K562 (cell line): ENCODE results near the gene ADAM15. TPM values are rescaled to one million over a fixed set of nuclear protein-coding genes. Genes with fewer than 3 reads are reported as not detected.

Source experiments
- BRF2 ChIP-seq: IDR thresholded peaks from 3 replicates; pipeline ENCODE4 v1.6.1; 2011; ENCODE audit warnings: borderline replicate concordance, mild to moderate bottlenecking; ENCODE audit not compliant: insufficient read length, insufficient read depth
- DACH1 ChIP-seq: fragments of 450-650 bp; IDR thresholded peaks from 2 replicates; pipeline ENCODE4 v1.6.1; 2018; ENCODE audit not compliant: partially characterized antibody
- ETV1 ChIP-seq: fragments of 450-650 bp; conservative IDR thresholded peaks from 2 replicates; pipeline ENCODE4 v1.6.1; 2016; ENCODE audit warnings: missing genetic modification characterization, control low read depth, low read depth, missing compliant biosample characterization
- FOSL1 ChIP-seq: fragments of 200-800 bp; sonication (Bioruptor generic); conservative IDR thresholded peaks from 2 replicates; pipeline ENCODE4 v1.6.1; 2016; ENCODE audit warnings: missing genetic modification characterization, missing compliant biosample characterization
- HMBOX1 ChIP-seq: sonication (generic); IDR thresholded peaks from 2 replicates; pipeline ENCODE4 v1.6.1; 2016
- HNRNPLL ChIP-seq: fragments of 200-400 bp; formaldehyde crosslinking; IDR thresholded peaks from 2 replicates; pipeline ENCODE4 v1.6.1; 2017; ENCODE audit warnings: low read length, low read depth, mild to moderate bottlenecking; ENCODE audit not compliant: poor library complexity, severe bottlenecking
- MED1 ChIP-seq: sonication (generic); formaldehyde crosslinking; IDR thresholded peaks from 2 replicates; pipeline ENCODE4 v1.8.1; 2023; ENCODE audit warnings: missing genetic modification reagents, borderline replicate concordance
- NFE2L1 ChIP-seq: fragments of 450-650 bp; IDR thresholded peaks from 2 replicates; pipeline ENCODE4 v1.6.1; 2016; ENCODE audit warnings: missing genetic modification characterization, low read depth, mild to moderate bottlenecking, missing compliant biosample characterization, moderate library complexity, borderline replicate concordance
- NR1H2 ChIP-seq: sonication (generic); formaldehyde crosslinking; IDR thresholded peaks from 2 replicates; pipeline ENCODE4 v1.4.0; 2020; ENCODE audit warnings: mild to moderate bottlenecking, missing genetic modification reagents
- OTX1 ChIP-seq: fragments of 450-650 bp; formaldehyde crosslinking; IDR thresholded peaks from 2 replicates; pipeline ENCODE4 v1.4.0; 2022; ENCODE audit warnings: mild to moderate bottlenecking
- POU5F1 ChIP-seq: fragments of 150-350 bp; IDR thresholded peaks from 2 replicates; pipeline ENCODE4 v1.6.1; 2014; ENCODE audit warnings: borderline replicate concordance, low read length, low read depth, mild to moderate bottlenecking; ENCODE audit not compliant: partially characterized antibody
- SREBF1 ChIP-seq: fragments of 150-350 bp; IDR thresholded peaks from 2 replicates; pipeline ENCODE4 v1.6.1; 2014; ENCODE audit warnings: antibody characterized with exemption, low read depth, low read length, borderline replicate concordance
- TRIM24 ChIP-seq, 2 experiments: fragments of 450-650 bp; IDR thresholded peaks; 2 replicates each; pipeline ENCODE4 v1.6.1; 2016
- XRCC3 ChIP-seq: fragments of 450-650 bp; IDR thresholded peaks from 2 replicates; pipeline ENCODE4 v1.6.1; 2017; ENCODE audit warnings: mild to moderate bottlenecking, moderate library complexity
- ZKSCAN8 ChIP-seq: fragments of 200-800 bp; sonication (Bioruptor generic); IDR thresholded peaks from 2 replicates; pipeline ENCODE4 v1.6.1; 2016; ENCODE audit warnings: missing genetic modification characterization, missing compliant biosample characterization
- ZNF24 ChIP-seq: fragments of 450-650 bp; IDR thresholded peaks from 2 replicates; pipeline ENCODE4 v1.6.1; 2016
- ZNF384 ChIP-seq: IDR thresholded peaks from 2 replicates; pipeline ENCODE4 v1.6.1; 2012; ENCODE audit warnings: low read depth, low read length, improper control_type of control experiment
- ZNF77 ChIP-seq: fragments of 250-450 bp; sonication (Bioruptor Pico); IDR thresholded peaks from 2 replicates; pipeline ENCODE4 v1.5.0; 2020
- polyA plus RNA-seq, 8 experiments: library from polyadenylated mRNA; depleted of rRNA in 4 of 8; stranded (reverse) in 5 of 8; unstranded in 3 of 8; fragments of >200 nt; fragmentation: Nextera tagmentation in 2 of 8; fragmentation: Illumina TruSeq in 1 of 8; extraction: Ambion mirVana in 2 of 8; extraction: Trizol in 1 of 8; gene quantifications; 2 replicates each; pipeline versions ENCODE4 v1.2.1 to v1.2.3, GENCODE V29; 2011 to 2014; ENCODE audit warnings: inconsistent platforms in 1 of 8, missing spikeins in 1 of 8
- total RNA-seq, 7 experiments: library from RNA; depleted of rRNA in 6 of 7; stranded (reverse); fragments of >200 nt in 6 of 7; fragmentation: Illumina TruSeq in 2 of 7; extraction: Trizol in 2 of 7; gene quantifications; 2 replicates each; pipeline versions ENCODE4 v1.2.1 to v1.2.3, GENCODE V29; 2011 to 2021; ENCODE audit warnings: low replicate concordance in 1 of 7
- TF ChIP-seq, protein P1 (sequence below): fragments of 250-450 bp; sonication (Bioruptor Pico); IDR thresholded peaks from 2 replicates; pipeline ENCODE4 v1.4.0; 2020; ENCODE audit warnings: borderline replicate concordance
- TF ChIP-seq, protein P2 (sequence below), 3 experiments: IDR thresholded peaks in 2 of 3; conservative IDR thresholded peaks in 1 of 3; 2 replicates each; pipeline ENCODE4 v1.5.1; 2011 to 2012; ENCODE audit warnings: low read length in 3 of 3, mild to moderate bottlenecking in 3 of 3, control low read depth in 2 of 3, improper control_type of control experiment in 1 of 3, inconsistent platforms in 1 of 3, low read depth in 1 of 3, mixed read lengths in 1 of 3, moderate library complexity in 1 of 3; ENCODE audit not compliant: insufficient read depth in 2 of 3

The ADAM15 gene
- total and polyA plus RNA-seq, 9 of the 15 experiments (the other 6 are each of a cell fraction or from before 2014, with no cell fraction given), result 0.69 to 72.3 (median 32.8) TPM

DNA sequence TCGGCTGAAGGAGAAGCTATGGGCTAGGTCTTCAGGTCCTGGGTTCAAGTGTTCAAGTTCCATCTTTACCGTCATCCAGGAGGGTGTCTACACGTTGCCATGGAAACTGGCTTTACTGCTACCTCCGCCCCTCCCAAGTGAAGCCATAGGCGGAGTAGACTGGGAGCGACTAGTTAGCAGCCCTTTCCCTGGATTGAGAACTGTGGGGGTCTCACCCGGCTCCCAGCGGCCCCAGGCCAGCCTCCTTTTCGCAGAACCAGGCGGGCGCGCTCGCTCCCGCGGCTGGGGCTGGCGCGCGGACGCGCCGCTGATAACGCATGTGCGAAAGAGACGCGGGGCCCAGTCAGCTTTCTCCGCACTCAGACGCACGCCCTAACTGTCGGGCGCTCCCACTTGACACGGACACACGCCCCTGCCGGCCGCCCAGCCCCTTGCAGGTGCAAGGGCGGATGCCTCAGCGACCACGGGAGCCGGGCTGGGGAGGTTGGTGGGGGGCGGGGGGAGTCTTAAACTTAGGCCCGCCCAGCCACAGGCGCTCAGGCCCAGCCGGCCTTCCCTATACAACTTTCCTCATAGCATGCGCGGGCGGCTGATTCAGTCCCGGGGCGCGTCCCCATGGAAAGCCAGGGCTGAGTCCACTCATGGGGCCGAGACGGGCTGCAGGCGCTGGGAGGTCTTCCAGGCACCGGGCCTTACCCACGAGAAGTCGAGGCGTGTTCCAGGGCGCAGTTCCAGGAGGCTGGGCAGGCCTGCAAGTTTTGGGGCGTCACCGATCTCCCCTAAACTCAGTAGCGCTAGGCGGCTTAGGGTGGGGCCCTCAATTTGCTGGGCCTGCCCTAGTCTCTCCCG lies 19.8 kb downstream of the ADAM15 start (continued):
- TF ChIP-seq ETV1 (tag) (no peak), HMBOX1 (0 out of 2 replicates have a peak, but pooled peaks have one; percentile 14), ZNF77 (no peak), FOSL1 (0 out of 2 replicates have a peak, but pooled peaks have one; percentile 21), ZKSCAN8 (CRISPR knock-in tag) (no peak), BRF2 (no peak), ZNF384 (no peak), SREBF1 (no peak), OTX1 (CRISPR knock-in tag) (no peak), NFE2L1 (tag) (no peak), TRIM24 (IDR thresholded peaks at IDR 0.05) (no peak), NR1H2 (CRISPR knock-in tag) (no peak), ZNF24 (no peak), DACH1 (no peak), XRCC3 (no peak), POU5F1 (no peak), HNRNPLL (peak; percentile 95), MED1 (no peak)
- TF ChIP-seq, protein P1, sequence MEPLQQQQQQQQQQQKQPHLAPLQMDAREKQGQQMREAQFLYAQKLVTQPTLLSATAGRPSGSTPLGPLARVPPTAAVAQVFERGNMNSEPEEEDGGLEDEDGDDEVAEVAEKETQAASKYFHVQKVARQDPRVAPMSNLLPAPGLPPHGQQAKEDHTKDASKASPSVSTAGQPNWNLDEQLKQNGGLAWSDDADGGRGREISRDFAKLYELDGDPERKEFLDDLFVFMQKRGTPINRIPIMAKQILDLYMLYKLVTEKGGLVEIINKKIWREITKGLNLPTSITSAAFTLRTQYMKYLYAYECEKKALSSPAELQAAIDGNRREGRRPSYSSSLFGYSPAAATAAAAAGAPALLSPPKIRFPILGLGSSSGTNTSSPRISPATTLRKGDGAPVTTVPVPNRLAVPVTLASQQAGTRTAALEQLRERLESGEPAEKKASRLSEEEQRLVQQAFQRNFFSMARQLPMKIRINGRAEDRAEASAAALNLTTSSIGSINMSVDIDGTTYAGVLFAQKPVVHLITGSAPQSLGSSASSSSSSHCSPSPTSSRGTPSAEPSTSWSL, result no peak
- TF ChIP-seq, protein P2, sequence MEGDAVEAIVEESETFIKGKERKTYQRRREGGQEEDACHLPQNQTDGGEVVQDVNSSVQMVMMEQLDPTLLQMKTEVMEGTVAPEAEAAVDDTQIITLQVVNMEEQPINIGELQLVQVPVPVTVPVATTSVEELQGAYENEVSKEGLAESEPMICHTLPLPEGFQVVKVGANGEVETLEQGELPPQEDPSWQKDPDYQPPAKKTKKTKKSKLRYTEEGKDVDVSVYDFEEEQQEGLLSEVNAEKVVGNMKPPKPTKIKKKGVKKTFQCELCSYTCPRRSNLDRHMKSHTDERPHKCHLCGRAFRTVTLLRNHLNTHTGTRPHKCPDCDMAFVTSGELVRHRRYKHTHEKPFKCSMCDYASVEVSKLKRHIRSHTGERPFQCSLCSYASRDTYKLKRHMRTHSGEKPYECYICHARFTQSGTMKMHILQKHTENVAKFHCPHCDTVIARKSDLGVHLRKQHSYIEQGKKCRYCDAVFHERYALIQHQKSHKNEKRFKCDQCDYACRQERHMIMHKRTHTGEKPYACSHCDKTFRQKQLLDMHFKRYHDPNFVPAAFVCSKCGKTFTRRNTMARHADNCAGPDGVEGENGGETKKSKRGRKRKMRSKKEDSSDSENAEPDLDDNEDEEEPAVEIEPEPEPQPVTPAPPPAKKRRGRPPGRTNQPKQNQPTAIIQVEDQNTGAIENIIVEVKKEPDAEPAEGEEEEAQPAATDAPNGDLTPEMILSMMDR (IDR thresholded peaks at IDR 0.05 in 2 of 3, conservative IDR thresholded peaks at IDR 0.05 in 1 of 3; ENCODE audit: insufficient read depth in 2 of 3, low read depth in 1 of 3, low read length in 3 of 3), result peak; percentile 60 to 78 (median 62)
